SK-N-SH (cell line): Measurements from ENCODE around the gene B4GALNT3. TPM values are rescaled to one million over a fixed set of nuclear protein-coding genes. Genes with fewer than 3 reads are reported as not detected.

ENCODE experiments used
- CTCF ChIA-PET: fragments of 300-600, 350-600 bp; formaldehyde crosslinking; extraction: SDS; loops from one replicate; lab custom pipeline; 2021; lab: Yijun Ruan, JAX
- POLR2A ChIA-PET: fragments of 350-600 bp; sonication (Branson Sonifier 250); formaldehyde crosslinking; extraction: SDS; loops from one replicate; lab custom pipeline; 2020; ENCODE audit warnings: antibody characterized with exemption, inconsistent platforms; lab: Yijun Ruan, JAX
- DNase-seq: peaks from one replicate; pipeline ENCODE4 v3.0.0; 2012
- H2AFZ ChIP-seq: fragments of 200-600 bp; sonication (generic); 2 replicates; pipeline ENCODE4 v1.8.1; 2016; ENCODE audit warnings: antibody characterized with exemption, mild to moderate bottlenecking, low read depth
- H3F3A ChIP-seq: fragments of 200-600 bp; sonication (generic); replicated peaks from 2 replicates; pipeline ENCODE3; 2016; ENCODE audit warnings: antibody characterized with exemption, mild to moderate bottlenecking; ENCODE audit not compliant: insufficient read depth
- H3K27ac ChIP-seq, 2 experiments: fragments of 200-500 bp in 1 of 2; fragments of 200-600 bp in 1 of 2; sonication (Bioruptor generic) in 1 of 2; sonication (generic), shearing (Covaris generic) in 1 of 2; 2 replicates each; pipeline versions ENCODE4 v1.5.1 to v1.6.1; 2014 to 2016; ENCODE audit warnings: low read depth in 2 of 2, inconsistent platforms in 1 of 2, low read length in 1 of 2, mild to moderate bottlenecking in 1 of 2, mixed read lengths in 1 of 2
- H3K27me3 ChIP-seq: fragments of 200-600 bp; sonication (generic), shearing (Covaris generic); 2 replicates; pipeline ENCODE4 v1.6.1; 2016; ENCODE audit warnings: mixed run types; ENCODE audit not compliant: insufficient read depth
- H3K36me3 ChIP-seq, 2 experiments: fragments of 200-500 bp in 1 of 2; fragments of 200-600 bp in 1 of 2; sonication (Bioruptor generic) in 1 of 2; sonication (generic) in 1 of 2; replicated peaks in 1 of 2; 2 replicates each; pipeline versions ENCODE3 to v1.5.1; 2014 to 2016; ENCODE audit warnings: low read length in 1 of 2, mild to moderate bottlenecking in 1 of 2; ENCODE audit not compliant: insufficient read depth in 2 of 2, control insufficient read depth in 1 of 2
- H3K4me1 ChIP-seq, 2 experiments: fragments of 200-500 bp in 1 of 2; fragments of 200-600 bp in 1 of 2; sonication (Bioruptor generic) in 1 of 2; sonication (generic), shearing (Covaris generic) in 1 of 2; 2 replicates each; pipeline versions ENCODE4 v1.5.1 to v1.6.1; 2014 to 2016; ENCODE audit warnings: low read depth in 1 of 2, low read length in 1 of 2, mixed run types in 1 of 2; ENCODE audit not compliant: insufficient read depth in 2 of 2, control insufficient read depth in 1 of 2
- H3K4me2 ChIP-seq: fragments of 200-600 bp; sonication (generic), shearing (Covaris generic); 2 replicates; pipeline ENCODE4 v1.6.1; 2017; ENCODE audit warnings: mixed run types
- H3K4me3 ChIP-seq, 2 experiments: fragments of 200-500 bp in 1 of 2; fragments of 200-600 bp in 1 of 2; sonication (Bioruptor generic) in 1 of 2; sonication (generic), shearing (Covaris generic) in 1 of 2; 2 replicates each; pipeline versions ENCODE4 v1.5.1 to v1.8.1; 2014 to 2016; ENCODE audit warnings: low read depth in 2 of 2, inconsistent platforms in 1 of 2, low read length in 1 of 2, mild to moderate bottlenecking in 1 of 2, mixed read lengths in 1 of 2, moderate library complexity in 1 of 2
- H3K79me2 ChIP-seq: fragments of 200-600 bp; sonication (generic); 2 replicates; pipeline ENCODE4 v1.8.1; 2017; ENCODE audit warnings: mild to moderate bottlenecking; ENCODE audit not compliant: insufficient read depth
- H3K9ac ChIP-seq: fragments of 200-600 bp; sonication (generic); 2 replicates; pipeline ENCODE4 v1.6.1; 2017; ENCODE audit warnings: mixed run types
- H3K9me2 ChIP-seq: fragments of 200-600 bp; sonication (generic); 2 replicates; pipeline ENCODE4 v1.6.1; 2017; ENCODE audit warnings: mixed run types
- H3K9me3 ChIP-seq: fragments of 200-600 bp; sonication (generic); 2 replicates; pipeline ENCODE4 v1.6.1; 2017; ENCODE audit warnings: mixed run types, mild to moderate bottlenecking, moderate library complexity
- H4K20me1 ChIP-seq: fragments of 200-600 bp; sonication (generic); 2 replicates; pipeline ENCODE4 v1.6.1; 2017; ENCODE audit warnings: mild to moderate bottlenecking, mixed run types; ENCODE audit not compliant: insufficient read depth
- FOXM1 ChIP-seq: IDR thresholded peaks from 2 replicates; pipeline ENCODE4 v1.4.0; 2012; ENCODE audit warnings: low read depth, mild to moderate bottlenecking
- GABPA ChIP-seq: IDR thresholded peaks from 2 replicates; pipeline ENCODE4 v1.4.0; 2012; ENCODE audit warnings: low read depth, mild to moderate bottlenecking
- GATA2 ChIP-seq: sonication (generic); formaldehyde crosslinking; IDR thresholded peaks from 2 replicates; pipeline ENCODE4 v1.5.0; 2020; ENCODE audit warnings: mild to moderate bottlenecking, missing genetic modification reagents
- MEF2A ChIP-seq: IDR thresholded peaks from 2 replicates; pipeline ENCODE4 v1.4.0; 2012; ENCODE audit warnings: low read depth, borderline replicate concordance
- MXI1 ChIP-seq: IDR thresholded peaks from 2 replicates; pipeline ENCODE4 v1.6.1; 2012; ENCODE audit warnings: mild to moderate bottlenecking, low read depth, low read length, improper control_type of control experiment
- NRF1 ChIP-seq: IDR thresholded peaks from 2 replicates; pipeline ENCODE4 v1.6.1; 2012; ENCODE audit warnings: low read depth, mild to moderate bottlenecking, low read length
- POLR2AphosphoS5 ChIP-seq: IDR thresholded peaks from 2 replicates; pipeline ENCODE4 v1.6.1; 2012; ENCODE audit warnings: low read depth, low read length
- SMC3 ChIP-seq: IDR thresholded peaks from 2 replicates; pipeline ENCODE4 v1.6.1; 2012; ENCODE audit warnings: low read depth, low read length, improper control_type of control experiment
- TAF1 ChIP-seq: IDR thresholded peaks from 2 replicates; pipeline ENCODE4 v1.6.1; 2012; ENCODE audit warnings: low read depth, mild to moderate bottlenecking, low read length, moderate library complexity, borderline replicate concordance
- TCF12 ChIP-seq: IDR thresholded peaks from 2 replicates; pipeline ENCODE4 v1.4.0; 2012
- YY1 ChIP-seq: IDR thresholded peaks from 2 replicates; pipeline ENCODE4 v1.4.0; 2012; ENCODE audit warnings: low read depth, mild to moderate bottlenecking
- WGBS: methylation state at CpG from one replicate; pipeline ENCODE4 v1.1.6; 2017; ENCODE audit warnings: low lambda C conversion rate; 5-methylcytosine and 5-hydroxymethylcytosine counted together
- polyA plus RNA-seq, 3 experiments: library from polyadenylated mRNA; depleted of rRNA; stranded (reverse); fragments of >200 nt; gene quantifications; 2 replicates each; pipeline ENCODE4 v1.2.3, GENCODE V29; 2012
- TF ChIP-seq, protein P1 (sequence below): IDR thresholded peaks from 2 replicates; pipeline ENCODE4 v1.4.0; 2012; ENCODE audit warnings: low read depth, borderline replicate concordance
- TF ChIP-seq, protein P2 (sequence below): IDR thresholded peaks from 2 replicates; pipeline ENCODE4 v1.6.1; 2012; ENCODE audit warnings: mild to moderate bottlenecking, low read depth, low read length, moderate library complexity
- TF ChIP-seq, protein P3 (sequence below): fragments of 150-350 bp; IDR thresholded peaks from 2 replicates; pipeline ENCODE4 v1.6.1; 2017; ENCODE audit warnings: antibody characterized with exemption, low read length, low read depth, borderline replicate concordance
- TF ChIP-seq, protein P4 (sequence below): fragments of 200-600 bp; sonication (generic); IDR thresholded peaks from 2 replicates; pipeline ENCODE4 v1.6.1; 2017; ENCODE audit warnings: antibody characterized with exemption, mild to moderate bottlenecking, moderate library complexity

B4GALNT3 gene
- polyA plus RNA-seq, 1 of the 3 experiments (the other 2 are of a cell fraction): 0.53 TPM

DNA sequence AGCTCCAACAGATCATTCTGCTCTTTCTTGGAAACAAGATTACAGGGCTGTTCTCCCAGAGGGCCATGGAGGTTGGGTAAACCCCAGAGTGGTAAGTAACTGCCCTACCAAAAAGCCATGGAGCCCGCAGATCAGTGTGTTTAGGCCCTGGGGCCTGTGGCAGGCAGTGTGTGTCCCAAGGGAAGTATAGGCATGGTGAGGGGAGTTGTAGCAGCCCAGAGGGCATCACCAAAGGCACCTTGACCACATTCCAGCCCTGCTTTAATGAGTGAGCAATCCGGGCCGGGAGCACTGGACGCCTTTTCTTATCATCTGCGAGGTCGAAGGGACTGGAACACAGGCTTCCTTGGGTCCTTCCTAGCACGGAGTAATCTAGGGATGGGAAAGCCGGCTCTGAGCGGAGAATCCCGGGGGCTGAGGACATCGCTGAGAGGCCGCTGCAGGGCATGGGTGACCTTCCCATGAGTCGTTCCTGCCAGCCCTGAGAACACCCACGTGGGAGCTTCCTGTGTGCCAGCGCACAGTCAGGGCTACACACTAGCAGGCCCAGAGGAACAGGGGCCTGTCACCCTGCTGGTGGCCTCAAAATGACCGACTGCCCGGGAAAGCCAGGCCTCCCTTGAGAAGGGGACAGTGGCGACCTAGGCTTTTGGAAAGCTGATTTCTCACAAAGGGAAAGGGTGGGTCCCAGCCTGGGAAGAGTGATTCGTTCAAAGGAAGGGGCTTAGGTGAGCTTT is 112.2 kb downstream of the B4GALNT3 start (continued):
- TF ChIP-seq GABPA (no peak), TAF1 (no peak), FOXM1 (no peak), YY1 (no peak)
- TF ChIP-seq, protein P1, sequence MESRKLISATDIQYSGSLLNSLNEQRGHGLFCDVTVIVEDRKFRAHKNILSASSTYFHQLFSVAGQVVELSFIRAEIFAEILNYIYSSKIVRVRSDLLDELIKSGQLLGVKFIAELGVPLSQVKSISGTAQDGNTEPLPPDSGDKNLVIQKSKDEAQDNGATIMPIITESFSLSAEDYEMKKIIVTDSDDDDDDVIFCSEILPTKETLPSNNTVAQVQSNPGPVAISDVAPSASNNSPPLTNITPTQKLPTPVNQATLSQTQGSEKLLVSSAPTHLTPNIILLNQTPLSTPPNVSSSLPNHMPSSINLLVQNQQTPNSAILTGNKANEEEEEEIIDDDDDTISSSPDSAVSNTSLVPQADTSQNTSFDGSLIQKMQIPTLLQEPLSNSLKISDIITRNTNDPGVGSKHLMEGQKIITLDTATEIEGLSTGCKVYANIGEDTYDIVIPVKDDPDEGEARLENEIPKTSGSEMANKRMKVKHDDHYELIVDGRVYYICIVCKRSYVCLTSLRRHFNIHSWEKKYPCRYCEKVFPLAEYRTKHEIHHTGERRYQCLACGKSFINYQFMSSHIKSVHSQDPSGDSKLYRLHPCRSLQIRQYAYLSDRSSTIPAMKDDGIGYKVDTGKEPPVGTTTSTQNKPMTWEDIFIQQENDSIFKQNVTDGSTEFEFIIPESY: no peak
- TF ChIP-seq, protein P2, sequence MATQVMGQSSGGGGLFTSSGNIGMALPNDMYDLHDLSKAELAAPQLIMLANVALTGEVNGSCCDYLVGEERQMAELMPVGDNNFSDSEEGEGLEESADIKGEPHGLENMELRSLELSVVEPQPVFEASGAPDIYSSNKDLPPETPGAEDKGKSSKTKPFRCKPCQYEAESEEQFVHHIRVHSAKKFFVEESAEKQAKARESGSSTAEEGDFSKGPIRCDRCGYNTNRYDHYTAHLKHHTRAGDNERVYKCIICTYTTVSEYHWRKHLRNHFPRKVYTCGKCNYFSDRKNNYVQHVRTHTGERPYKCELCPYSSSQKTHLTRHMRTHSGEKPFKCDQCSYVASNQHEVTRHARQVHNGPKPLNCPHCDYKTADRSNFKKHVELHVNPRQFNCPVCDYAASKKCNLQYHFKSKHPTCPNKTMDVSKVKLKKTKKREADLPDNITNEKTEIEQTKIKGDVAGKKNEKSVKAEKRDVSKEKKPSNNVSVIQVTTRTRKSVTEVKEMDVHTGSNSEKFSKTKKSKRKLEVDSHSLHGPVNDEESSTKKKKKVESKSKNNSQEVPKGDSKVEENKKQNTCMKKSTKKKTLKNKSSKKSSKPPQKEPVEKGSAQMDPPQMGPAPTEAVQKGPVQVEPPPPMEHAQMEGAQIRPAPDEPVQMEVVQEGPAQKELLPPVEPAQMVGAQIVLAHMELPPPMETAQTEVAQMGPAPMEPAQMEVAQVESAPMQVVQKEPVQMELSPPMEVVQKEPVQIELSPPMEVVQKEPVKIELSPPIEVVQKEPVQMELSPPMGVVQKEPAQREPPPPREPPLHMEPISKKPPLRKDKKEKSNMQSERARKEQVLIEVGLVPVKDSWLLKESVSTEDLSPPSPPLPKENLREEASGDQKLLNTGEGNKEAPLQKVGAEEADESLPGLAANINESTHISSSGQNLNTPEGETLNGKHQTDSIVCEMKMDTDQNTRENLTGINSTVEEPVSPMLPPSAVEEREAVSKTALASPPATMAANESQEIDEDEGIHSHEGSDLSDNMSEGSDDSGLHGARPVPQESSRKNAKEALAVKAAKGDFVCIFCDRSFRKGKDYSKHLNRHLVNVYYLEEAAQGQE: no peak

DNA sequence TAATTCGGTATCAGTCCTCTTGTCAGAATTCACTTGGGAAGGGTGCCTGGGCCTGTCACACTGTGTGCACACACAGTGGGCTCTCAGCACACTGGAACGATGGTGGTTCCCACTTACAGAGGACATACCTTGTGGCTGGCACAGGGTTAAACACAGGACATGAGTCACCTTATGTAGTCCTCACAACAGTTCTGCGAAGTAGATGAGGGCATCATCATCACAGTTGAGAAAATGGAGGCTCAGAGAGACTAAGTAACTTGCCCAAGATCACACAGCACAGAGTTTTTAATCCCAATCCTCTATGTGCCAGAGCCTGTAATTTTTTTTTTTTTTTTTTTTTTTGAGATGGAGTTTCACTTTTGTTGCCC is 112.8 kb downstream of the B4GALNT3 start:
- WGBS: 67% methylated on average over 3 of the region's 3 CpGs
- H2AFZ ChIP-seq: no peak overlapping the region

More for the DNA sequence above, 112.8 kb downstream of the B4GALNT3 start:
- no peaks in the 10 kb centered on the region for H3K79me2 ChIP-seq
- H3K4me1 ChIP-seq: peaks cover 0 to 35% of the 10 kb centered on the region in 2 experiments; a peak in 2 of 4 replicates
- POLR2A ChIA-PET: interaction anchor here (3.2 kb wide), 1 partner anchor 179 kb away, joined by 17 read pairs; the partner anchor contains the start of gene WNK1
- TF ChIP-seq, protein P3, sequence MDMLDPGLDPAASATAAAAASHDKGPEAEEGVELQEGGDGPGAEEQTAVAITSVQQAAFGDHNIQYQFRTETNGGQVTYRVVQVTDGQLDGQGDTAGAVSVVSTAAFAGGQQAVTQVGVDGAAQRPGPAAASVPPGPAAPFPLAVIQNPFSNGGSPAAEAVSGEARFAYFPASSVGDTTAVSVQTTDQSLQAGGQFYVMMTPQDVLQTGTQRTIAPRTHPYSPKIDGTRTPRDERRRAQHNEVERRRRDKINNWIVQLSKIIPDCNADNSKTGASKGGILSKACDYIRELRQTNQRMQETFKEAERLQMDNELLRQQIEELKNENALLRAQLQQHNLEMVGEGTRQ: no peak
- TF ChIP-seq GATA2 (CRISPR knock-in tag) (no peak), MEF2A (no peak), GABPA (no peak), SMC3 (no peak), TCF12 (no peak), POLR2AphosphoS5 (no peak), NRF1 (no peak), MXI1 (no peak)
- TF ChIP-seq, protein P4, sequence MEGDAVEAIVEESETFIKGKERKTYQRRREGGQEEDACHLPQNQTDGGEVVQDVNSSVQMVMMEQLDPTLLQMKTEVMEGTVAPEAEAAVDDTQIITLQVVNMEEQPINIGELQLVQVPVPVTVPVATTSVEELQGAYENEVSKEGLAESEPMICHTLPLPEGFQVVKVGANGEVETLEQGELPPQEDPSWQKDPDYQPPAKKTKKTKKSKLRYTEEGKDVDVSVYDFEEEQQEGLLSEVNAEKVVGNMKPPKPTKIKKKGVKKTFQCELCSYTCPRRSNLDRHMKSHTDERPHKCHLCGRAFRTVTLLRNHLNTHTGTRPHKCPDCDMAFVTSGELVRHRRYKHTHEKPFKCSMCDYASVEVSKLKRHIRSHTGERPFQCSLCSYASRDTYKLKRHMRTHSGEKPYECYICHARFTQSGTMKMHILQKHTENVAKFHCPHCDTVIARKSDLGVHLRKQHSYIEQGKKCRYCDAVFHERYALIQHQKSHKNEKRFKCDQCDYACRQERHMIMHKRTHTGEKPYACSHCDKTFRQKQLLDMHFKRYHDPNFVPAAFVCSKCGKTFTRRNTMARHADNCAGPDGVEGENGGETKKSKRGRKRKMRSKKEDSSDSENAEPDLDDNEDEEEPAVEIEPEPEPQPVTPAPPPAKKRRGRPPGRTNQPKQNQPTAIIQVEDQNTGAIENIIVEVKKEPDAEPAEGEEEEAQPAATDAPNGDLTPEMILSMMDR: no peak
- TF ChIP-seq, protein P2: no peak
- TF ChIP-seq, all 33 proteins: peak for 0
- CTCF ChIA-PET: interaction anchor here (1.5 to 9.5 kb wide), 4 partner anchors 11 to 377 kb away, joined by 5 to 136 read pairs (median 52); partner anchors contain the start of genes RAD52 and WNK1
- Histone ChIP-seq H3K36me3 (no peaks in the 10 kb centered on the region), H3K27me3 (no peaks in the 10 kb centered on the region), H3K27ac (0 out of 4 replicates have a peak overlapping the region, but pooled peaks of 1 of the 2 experiments have one; percentile 31), H3K4me2 (no peak overlapping the region), H3F3A (peaks cover 5% of the 10 kb centered on the region), H4K20me1 (no peaks in the 10 kb centered on the region), H3K9ac (no peak overlapping the region), H3K9me2 (no peaks in the 10 kb centered on the region), H3K4me3 (no peak overlapping the region), H3K9me3 (no peaks in the 10 kb centered on the region)
- no peak for DNase-seq
